ENCODE measurements around the gene PRKD1.

DNA sequence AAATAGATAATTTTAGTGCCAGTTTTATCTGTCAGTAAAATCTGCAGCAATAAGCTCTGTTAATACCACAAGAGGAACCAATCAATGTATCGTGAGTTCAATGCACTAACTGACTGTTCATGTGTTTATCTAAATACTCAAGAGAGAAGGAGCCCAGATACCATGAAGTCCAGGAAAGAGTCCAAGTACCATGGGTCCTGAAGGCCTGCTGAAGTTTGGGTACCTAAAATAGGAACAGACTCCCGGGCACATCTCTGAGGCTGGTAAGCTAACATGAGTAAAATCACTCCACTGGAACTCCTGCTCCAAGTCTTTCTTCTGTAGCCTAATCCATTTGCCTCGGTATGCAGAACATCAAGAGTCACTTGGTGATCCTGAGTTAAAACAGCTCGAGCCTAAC, 71.1 kb downstream of the PRKD1 start:
- no peak for TF ChIP-seq CTCF (IDR thresholded peaks at IDR 0.05)
- TF ChIP-seq POLR2A (IDR thresholded peaks at IDR 0.05): no peak
- TF ChIP-seq POLR2AphosphoS5 (IDR thresholded peaks at IDR 0.05; ENCODE audit: insufficient read depth in 1 of 2, low read depth in 1 of 2): no peak
